Hematopoietic multipotent progenitor cell treated with erythropoietin and hydrocortisone succinate and interleukin-3 and kit ligand, for 17 days (in vitro differentiated cells): ENCODE measurements around the gene ACHE.
"Not testable (repeated sequence)": the region's sequence is repeated elsewhere in the genome, so short reads cannot be mapped to it uniquely, and the experiment has no call there.

Experiments
- DNase-seq: peaks from one replicate; pipeline ENCODE4 v3.0.0-alpha.2; 2015; ENCODE audit warnings: low spot score

The ACHE gene

DNA sequence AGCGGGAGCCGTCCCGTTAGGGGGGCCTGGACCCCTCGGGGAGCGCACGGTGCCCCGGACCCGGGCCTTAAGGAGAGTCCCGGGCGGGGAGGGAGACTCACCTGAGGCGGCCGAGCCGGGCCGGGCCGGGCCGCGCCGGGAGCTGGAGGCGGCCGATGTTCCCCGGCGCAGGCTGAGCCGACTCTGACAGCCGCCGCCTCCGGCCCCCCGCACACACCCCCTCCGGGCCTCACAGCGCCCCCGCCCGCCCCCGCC is at the start of gene ACHE:
Gene ACHE, minus strand, starts transcription at position 188 of the 255 bp plus-strand sequence. CDS start 1,656 bp downstream, outside the sequence.
- no peak for DNase-seq

DNA sequence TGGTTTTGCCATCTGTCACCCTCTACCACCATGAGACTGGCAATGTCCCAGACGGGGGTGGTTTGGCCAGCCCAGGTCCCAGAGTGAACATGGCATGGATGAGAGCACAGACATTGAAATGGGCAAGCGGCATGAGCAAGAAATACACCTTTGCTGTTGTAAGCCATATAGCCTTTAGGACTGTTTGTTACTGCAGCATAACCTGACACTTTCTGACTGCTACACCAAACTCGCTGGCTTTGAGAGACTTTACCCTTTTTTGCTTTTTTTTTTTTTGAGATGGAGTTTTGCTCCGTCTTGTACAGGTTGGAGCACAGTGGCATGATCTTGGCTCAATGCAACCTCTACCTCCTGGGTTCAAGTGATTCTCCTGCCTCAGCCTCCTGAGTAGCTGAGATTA is 48.5 kb upstream of the ACHE start:
- no peak for DNase-seq

DNA sequence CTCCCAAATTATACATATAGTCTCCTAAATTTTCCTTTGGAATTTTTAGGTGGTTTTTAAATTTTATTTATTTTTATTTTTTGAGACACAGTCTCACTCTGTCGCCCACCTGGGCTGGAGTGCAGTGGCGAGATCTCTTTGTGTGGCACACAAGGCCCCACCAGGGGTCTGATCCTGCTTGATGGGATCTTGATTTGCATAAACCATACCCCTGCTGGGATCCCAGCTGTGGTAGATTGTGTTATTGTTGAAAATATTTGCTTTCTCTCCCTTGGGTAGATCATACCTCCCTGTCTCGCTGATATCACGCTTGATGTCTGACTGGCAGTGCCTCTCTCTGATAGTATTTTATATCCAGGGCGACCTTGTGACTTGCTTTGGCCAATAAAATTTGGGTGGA is 48.0 kb upstream of the ACHE start:
- no peak for DNase-seq

DNA sequence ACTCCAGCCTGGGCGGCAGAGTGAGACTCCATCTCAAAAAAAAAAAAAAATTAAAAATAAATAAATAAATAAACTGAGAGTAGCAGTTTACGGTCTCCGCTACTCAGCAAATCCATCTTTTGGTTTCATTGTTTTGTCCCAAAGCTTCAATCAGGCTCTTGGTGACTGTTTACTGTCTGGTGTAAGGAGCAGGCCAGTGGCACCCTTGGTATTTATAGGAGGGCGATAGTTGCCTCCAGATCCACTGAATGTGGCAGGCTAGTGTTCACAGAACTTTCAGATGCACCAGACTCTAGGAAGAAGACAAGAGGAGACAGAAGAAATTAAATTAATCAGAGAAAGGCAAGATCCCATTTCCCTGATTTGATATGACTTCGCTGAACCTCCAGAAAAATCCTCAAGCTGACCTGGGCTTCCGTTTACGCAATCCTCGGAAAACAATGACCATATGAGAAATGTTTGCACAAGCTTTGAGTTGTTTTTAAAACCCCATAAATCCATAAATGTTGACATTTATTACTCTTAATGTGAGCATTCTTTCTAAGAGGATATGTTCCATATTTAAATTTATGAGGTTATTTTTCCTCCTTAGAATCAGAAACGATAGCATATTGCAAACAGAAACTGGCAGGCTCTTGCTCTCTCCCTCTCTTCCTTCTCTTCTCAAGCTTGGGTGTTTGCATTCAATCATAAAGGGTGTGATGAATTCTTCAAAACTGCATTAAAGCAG is 46.5 kb upstream of the ACHE start:
- no peak for DNase-seq

DNA sequence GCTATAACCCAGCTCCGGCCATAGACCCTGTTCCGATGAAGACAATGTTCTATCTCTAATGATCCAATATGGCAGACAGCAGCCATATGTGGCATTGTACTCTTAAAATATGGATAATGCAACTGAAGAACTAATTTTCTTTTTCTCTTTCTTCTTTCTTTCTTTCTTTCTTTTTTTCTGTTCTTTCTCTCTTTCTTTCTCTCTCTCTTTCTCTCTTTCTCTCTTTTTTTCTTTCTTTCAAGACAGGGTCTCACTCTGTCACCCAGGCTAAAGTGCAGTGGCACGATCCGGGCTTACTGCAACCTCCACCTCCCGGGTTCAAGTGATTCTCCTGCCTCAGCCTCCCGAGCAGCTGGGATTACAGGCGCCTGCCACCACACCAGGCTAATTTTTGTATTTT is 40.5 kb upstream of the ACHE start:
- not testable (repeated sequence) for DNase-seq

DNA sequence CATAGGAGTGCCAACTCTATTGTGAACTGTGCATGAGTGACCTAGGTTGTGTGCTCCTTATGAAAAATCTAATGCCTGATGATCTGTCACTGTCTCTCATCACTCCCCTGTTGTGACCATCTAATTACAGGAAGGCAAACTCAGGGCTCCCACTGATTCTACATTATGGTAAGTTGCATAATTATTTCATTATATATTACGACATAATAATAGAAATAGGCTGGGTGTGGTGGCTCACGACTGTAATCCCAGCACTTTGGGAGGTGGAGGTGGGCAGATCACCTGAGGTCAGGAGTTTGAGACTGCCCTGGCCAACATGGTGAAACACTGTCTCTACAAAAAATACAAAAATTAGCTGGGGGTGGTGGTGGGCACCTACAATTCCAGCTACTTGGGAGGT is 39.7 kb upstream of the ACHE start:
- not testable (repeated sequence) for DNase-seq

DNA sequence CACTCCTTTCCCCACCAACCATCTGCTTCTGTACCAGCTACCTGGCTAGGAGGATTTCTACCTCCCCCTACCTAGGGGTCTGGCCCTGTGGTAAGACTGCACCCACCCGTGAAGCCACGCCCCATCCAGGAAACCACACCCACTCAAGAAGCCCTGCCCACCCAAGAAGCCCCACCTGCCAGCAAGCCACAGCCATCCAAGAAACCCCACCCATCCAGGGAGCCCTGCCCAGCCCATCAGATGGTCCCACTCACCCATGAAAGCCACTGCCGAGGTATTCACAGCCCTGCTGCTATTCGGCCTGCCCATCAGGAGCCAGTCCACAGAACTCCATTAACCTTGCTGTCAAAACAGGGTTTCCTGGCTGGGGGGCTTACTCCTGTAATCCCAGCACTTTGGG is 38.0 kb upstream of the ACHE start:
- DNase-seq: no peak

DNA sequence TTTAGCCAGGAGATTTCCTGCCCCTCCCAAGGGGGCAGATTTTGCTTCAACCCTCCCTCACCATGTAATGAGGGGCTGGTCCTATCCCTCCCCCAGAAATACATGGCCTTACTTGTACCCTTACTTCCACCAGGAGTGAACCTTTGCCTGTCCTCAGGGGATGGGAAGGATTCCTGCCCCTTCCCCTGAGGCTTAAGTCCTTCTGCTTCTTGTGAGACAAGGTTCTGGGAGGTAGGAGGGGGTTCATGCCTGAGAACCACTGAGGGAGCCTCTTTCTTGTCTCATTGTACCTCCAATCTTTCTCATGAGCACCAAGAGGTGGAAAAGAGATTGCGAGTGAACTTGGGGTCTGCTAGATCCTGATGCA is 34.1 kb upstream of the ACHE start:
- DNase-seq: no peak

DNA sequence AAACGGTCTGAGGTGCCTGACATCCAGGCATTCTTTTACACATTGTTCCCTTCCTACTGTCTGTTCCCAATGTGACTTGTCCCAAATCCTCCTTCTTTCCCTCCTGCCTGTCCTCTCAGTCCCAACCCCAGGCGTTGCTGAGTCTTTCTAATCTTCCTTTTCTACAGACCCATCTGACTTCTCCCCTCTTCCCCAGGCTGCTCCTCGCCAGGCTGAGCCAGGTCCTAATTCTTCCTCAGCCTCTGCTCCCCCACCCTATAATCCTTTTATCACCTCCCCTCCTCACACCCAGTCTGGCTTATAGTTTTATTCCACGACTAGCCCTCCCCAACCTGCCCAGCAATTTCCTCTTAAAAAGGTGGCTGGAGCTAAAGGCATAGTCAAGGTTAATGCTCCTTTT is 27.9 kb upstream of the ACHE start:
- not testable (repeated sequence) for DNase-seq

DNA sequence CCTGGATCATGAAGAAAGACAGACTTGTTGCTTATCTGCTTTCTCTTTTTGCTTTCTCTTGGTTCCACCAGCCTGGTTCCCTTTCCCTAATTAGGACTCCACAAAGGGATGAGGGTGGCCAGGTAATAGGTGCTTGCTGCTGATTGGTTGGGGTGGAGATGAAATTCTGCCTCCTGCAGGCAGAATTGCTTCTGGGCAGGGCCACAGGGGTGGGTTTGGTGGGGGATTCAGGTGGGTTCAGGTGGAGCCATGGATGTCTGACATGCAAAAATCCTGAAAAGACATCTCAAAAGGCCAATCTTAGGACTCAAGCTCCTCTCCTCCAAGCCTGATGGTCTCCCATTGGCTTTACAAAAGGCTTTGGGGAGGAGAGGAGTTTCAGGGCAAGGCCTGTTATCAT is 25.4 kb upstream of the ACHE start:
- DNase-seq: no peak

DNA sequence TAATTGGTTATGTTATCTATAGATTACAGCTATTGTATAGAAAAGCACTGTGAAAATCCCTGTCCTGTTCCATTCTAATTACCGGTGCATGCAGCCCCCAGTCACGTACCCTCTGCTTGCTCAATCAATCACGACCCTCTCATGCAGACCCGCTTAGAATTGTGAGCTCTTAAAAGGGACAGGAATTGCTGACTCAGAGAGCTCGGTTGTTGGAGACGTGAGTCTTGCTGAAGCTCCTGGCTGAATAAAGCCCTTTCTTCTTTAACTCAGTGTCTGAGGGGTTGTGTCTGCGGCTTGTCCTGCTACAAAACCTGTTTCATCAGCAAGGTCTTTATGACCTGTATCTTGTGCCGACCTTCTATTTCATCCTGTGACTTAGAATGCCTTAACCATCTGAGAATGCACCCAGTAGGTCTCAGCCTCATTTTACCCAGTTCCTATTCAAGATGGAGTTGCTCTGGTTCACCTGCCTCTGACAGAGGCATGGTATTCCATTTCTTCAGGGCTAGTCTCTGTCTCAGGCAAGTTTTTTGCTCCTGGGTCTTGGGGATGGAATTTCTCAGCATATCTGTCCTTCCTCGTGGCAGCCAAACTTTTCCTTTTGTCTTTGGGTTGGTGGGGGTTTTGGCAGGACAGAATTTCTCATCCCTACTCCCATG is 24.2 kb upstream of the ACHE start:
- DNase-seq: not testable (repeated sequence)

DNA sequence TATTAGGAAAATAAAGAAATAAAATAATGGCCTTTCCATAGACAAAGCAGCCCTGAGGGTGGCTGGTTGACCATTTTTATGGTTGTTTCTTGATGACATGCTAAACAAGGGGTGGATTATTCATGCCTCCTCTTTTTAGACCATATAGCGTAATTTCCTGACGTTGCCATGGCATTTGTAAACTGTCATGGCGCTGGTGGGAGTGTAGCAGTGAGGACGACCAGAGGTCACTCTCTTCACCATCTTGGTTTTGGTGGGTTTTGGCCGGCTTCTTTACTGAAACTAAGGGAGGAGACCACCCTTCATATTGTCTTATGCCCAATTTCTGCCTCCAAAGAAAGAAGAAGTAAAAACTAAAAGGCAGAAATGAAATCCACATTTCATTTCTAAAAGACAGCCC is 23.6 kb upstream of the ACHE start:
- DNase-seq: not testable (repeated sequence)

DNA sequence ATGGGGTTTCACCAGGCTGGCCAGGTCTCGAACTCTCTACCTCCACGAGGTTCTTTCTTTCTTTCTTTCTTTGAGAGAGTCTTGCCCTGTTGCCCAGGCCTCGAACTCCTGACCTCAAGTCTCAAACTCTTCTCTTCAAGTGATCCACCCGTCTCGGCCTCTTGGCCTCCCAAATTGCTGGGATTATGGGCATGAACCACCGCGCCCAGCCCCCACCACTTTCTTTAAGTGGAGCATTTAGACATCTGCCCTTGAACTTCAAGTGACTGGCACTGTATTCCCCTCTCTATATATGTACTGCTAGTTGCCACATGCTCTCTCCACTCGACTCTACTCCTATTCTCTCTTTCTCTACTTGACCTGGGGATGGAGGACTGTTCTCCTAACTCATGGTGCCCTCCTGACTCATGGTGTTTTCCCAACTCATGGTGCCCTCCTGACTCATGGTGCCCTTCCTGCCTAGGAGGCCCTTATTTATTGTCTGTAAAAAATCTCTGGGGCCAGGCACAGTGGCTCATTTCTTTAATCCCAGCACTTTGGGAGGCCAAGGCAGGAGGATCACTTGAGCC is 19.3 kb upstream of the ACHE start:
- DNase-seq: no peak

DNA sequence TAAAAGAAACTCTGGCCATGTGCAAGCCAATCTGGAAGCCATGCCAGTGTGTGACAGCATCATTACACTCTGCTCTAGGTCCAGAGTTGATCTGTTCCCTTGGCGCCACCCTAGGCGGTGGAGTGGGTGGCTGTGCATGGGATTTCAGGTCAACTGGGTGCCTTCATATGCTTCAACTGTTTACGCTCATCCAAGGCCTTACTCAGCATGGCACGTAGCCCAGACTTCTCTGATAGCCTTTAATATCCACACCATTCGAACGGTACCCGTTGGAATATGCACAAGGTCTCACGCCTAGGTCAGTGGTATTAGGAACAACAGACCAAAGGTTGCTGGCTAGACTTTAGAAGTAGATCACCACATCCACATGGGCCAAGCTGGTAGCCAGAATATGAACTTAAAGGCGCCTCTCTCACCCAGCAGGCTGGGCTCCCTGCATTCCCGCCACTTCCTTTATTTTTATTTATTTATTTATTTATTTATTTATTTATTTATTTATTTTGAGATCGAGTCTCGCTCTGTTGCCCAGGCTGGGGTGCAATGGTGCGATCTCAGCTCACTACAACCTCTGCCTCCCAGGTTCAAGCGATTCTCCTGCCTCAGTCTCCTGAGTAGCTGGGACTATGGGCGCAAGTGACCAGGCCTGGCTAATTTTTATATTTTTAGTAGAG is 18.7 kb upstream of the ACHE start:
- DNase-seq: peak; percentile 20

DNA sequence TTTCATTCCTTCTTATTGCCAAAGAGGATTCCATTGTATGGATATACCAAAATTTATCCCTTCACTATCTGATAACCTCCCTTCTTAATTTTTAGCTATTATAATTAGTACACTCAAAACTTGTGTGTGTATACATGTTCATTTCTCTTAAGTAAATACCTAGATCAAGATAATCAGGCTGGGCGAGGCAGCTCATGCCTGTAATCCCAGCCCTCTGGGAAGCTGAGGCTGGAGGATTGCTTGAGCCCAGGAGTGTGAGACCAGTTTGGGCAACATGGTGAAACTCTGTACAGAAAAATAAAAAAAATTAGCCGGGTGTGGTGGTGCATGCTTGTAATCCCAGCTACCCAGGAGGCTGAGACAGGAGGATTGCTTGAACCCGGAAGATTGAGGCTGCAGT is 15.8 kb upstream of the ACHE start:
- no peak for DNase-seq

DNA sequence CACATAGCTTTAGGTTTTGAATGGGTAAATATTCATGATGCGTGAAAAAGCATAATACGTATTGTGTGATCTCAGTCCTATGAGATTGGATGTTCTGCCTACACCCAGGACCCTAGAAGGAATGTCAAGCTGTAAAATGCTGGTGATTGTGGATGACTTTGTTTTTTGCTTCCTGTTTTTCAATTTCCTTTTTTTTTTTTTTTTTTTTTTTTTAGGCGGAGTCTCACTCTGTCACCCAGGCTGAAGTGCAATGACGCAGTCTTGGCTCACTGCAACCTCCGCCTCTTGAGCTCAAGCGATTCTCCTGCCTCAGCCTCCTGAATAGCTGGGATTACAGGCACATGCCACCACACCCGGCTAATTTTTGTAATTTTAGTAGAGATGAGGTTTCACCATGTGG is 14.8 kb upstream of the ACHE start:
- not testable (repeated sequence) for DNase-seq

DNA sequence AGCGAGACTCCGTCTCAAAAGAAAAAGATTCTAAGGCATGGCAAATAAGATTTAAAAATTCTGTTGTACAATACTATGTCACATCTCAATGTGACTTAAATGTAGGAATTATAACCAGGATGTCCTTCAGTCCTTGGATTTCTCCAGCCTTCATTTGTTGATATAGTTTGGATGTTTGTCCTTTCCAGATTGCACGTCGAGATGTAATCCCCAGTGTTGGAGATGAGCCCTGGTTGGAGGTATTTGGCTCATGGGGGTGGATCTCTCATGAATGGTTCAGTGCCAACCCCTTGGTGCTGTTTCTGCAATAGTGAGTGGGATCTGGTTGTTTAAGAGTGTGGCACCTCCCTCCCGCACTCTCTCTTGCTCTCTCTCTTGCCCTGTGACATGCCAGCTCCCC is 12.8 kb upstream of the ACHE start:
- DNase-seq: no peak

DNA sequence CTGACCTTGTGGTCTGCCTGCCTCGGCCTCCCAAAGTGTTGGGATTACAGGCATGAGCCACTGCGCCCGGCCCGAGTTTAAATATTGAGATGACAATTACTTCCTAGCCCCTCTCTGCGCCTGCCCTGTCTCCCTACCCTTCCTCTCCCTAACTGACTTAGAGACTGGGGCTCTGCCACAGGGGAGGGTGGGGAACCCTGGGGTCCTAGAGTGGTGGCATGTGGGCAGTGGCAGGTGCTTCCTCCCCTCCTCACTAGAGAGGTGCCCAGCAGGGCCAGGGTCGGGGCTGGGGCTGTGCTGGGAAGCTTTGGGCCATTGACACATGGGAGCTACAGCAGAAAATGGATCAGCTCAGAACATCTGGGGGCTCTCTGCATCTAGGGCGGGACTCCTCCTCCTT is 7.0 kb upstream of the ACHE start:
- DNase-seq: no peak

DNA sequence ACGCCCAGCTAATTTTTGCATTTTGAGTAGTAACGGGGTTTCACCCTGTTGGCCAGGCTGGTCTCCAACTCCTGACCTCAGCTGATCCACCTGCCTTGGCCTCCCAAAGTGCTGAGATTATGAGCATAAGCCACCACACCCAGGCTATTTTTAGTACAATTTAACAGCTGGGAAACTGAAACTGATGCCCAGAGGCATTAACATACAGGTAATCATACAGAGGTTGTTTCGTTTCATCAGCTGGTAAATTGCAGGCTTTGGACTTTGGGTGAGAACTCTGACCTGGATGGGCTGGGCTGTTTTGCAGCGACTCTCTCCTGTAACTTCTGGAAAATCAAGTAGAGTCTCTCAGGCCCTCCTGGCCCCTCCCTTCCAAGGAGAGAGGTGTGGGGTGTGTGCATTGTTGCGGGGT is 6.2 kb upstream of the ACHE start:
- no peak for DNase-seq

DNA sequence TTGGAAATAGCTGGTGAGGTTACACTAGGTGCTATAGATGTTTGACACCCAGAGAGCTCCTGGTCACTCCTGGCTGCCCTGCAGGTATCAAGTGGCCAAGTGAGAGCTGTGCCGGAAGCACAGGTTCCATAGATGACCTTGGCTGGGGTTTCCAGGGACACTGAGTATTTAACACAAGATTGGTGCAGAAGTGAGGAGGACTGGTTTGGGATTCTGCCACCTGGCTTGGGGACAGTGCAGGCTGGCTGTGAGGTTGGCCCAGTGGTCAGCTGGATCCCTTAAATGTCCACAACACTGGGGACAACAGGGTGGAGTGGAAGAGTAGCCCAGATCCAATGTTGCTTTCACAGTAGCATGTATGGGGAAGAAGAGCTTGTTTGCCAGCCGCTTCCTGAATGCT is 5.3 kb upstream of the ACHE start:
- no peak for DNase-seq

DNA sequence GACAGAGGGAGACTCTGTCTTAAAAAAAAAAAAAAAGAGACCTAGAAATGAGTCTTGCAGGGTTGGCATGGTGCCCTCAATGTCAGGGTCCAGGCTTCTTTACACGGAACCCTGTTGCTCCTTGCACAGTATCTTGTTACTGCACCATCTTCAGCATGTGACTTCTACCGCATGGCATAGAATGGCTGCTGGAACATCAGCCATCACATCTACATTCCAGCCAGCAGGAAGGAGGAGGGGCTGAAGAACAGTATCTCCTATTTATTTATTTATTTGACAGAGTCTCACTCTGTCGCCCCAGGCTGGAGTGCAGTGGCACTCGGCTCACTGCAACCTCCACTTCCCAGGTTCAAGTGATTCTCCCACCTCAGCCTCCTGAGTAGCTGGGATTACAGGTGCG is 3.7 kb upstream of the ACHE start:
- no peak for DNase-seq

DNA sequence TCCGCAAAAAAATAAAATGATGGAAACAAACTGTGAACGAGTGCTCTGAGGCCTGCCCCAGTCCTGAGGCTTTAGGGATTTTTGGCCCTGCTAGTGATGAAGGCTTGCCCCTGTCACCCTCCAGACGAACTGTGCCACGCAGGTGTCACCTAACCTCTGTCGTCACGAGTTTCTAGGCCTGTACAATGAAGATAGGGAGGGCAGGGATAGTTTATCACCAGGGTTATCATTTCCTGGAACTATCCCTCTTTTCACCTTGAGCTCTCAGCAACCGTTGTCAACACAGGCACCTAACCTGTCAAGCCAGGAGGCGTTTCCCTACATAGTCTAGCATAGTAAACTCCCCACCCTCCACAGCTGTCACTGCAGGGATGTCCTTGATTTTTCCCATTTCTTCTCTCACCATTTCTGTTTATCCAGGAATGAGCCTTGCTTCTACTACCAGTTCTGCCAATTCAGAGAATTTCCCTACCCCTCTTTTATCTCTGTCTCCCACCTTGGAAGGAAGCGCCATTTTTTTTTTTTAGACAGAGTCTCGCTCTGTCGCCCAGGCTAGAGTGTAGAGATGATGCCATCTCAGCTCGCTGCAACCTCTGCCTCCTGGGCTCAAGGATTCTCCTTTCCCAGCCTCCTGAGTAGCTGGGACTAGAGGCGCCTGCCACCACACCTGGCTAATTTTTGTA is 2.2 kb upstream of the ACHE start:
- DNase-seq: peak; percentile 35
